GM13977 (cell line): ENCODE data around the gene ZFP36L2.

Experiments used
- DNase-seq: peaks from one replicate; pipeline ENCODE4 v3.0.0; 2012; ENCODE audit warnings: low spot score
- CTCF ChIP-seq: IDR thresholded peaks from 2 replicates; pipeline ENCODE4 v1.5.1; 2012; ENCODE audit warnings: mild to moderate bottlenecking, control low read depth; ENCODE audit not compliant: insufficient read depth; ENCODE audit errors: extremely low read depth, missing control alignments
- in situ Hi-C: fragments of 300-500 bp; cut with MboI; formaldehyde crosslinking; loops from one replicate; pipeline ENCODE4 v1.12.0; 2022; ENCODE audit warnings: low sequenced_read_pairs, low pct_unique_long_range_greater_than_20kb, mixed read lengths, inconsistent platforms; ENCODE audit not compliant: unreplicated experiment

Gene ZFP36L2

GRCh38 chr2:43212931-43213330, 13.5 kb downstream of the ZFP36L2 start:
- in situ Hi-C loops, result no loop called here
- TF ChIP-seq CTCF, result no peak
- no peak for DNase-seq

GRCh38 chr2:43212216-43212835, 14.1 kb downstream of the ZFP36L2 start:
- DNase-seq, result no peak
- in situ Hi-C loops, result no loop called here
- no peak for TF ChIP-seq CTCF

GRCh38 chr2:43210467-43211303, 15.7 kb downstream of the ZFP36L2 start:
- no peak for TF ChIP-seq CTCF
- DNase-seq, result no peak
- in situ Hi-C loops, result no loop called here

- in situ Hi-C loops, result no loop called here
- no peak for DNase-seq
- TF ChIP-seq CTCF, result no peak
Measured at GRCh38 chr2:43210125-43210466, 16.3 kb downstream of the ZFP36L2 start.

- no peak for TF ChIP-seq CTCF
- DNase-seq, result no peak
- in situ Hi-C loops, result no loop called here
Measured at GRCh38 chr2:43209204-43209717, 17.1 kb downstream of the ZFP36L2 start.

- in situ Hi-C loops, result no loop called here
- DNase-seq, result no peak
- no peak for TF ChIP-seq CTCF
Measured at GRCh38 chr2:43207553-43208300, 18.7 kb downstream of the ZFP36L2 start.
